Parathyroid adenoma (tissue), 2 donors: ENCODE data around the gene ASB13.

ENCODE experiments used
- H2AFZ ChIP-seq: fragments of 300-600 bp; sonication (generic); one replicate; pipeline ENCODE4 v1.7.0; 2017; ENCODE audit warnings: antibody characterized with exemption, mild to moderate bottlenecking
- H3K27ac ChIP-seq: fragments of 300-600 bp; sonication (generic); one replicate; pipeline ENCODE4 v1.7.0; 2017
- H3K27me3 ChIP-seq: fragments of 300-600 bp; sonication (generic); one replicate; pipeline ENCODE4 v1.7.0; 2017; ENCODE audit warnings: low read length; ENCODE audit not compliant: control insufficient read depth, insufficient read depth
- H3K36me3 ChIP-seq: fragments of 300-600 bp; sonication (generic); one replicate; pipeline ENCODE4 v1.7.0; 2017; ENCODE audit warnings: low read length; ENCODE audit not compliant: control insufficient read depth, insufficient read depth
- H3K4me1 ChIP-seq: fragments of 300-600 bp; sonication (generic); one replicate; pipeline ENCODE4 v1.7.0; 2017; ENCODE audit warnings: control low read depth
- H3K4me2 ChIP-seq: fragments of 300-600 bp; sonication (generic); one replicate; pipeline ENCODE4 v1.7.0; 2017; ENCODE audit warnings: low read length
- H3K4me3 ChIP-seq: fragments of 300-600 bp; sonication (generic); one replicate; pipeline ENCODE4 v1.7.0; 2017; ENCODE audit warnings: low read depth, low read length
- H3K79me2 ChIP-seq: fragments of 300-600 bp; sonication (generic); one replicate; pipeline ENCODE4 v1.7.0; 2017; ENCODE audit warnings: control low read depth
- H3K9ac ChIP-seq: fragments of 300-600 bp; sonication (generic); one replicate; pipeline ENCODE4 v1.7.0; 2017; ENCODE audit warnings: mild to moderate bottlenecking
- H3K9me3 ChIP-seq: fragments of 300-600 bp; sonication (generic); one replicate; pipeline ENCODE4 v1.7.0; 2017; ENCODE audit warnings: low read length; ENCODE audit not compliant: control insufficient read depth
- TF ChIP-seq, protein P1 (sequence below): fragments of 300-600 bp; sonication (generic); IDR thresholded peaks from one replicate; pipeline ENCODE4 v1.7.0; 2017; ENCODE audit warnings: antibody characterized with exemption, mild to moderate bottlenecking
- donor health status: primary hyperparathyroidism.

Gene ASB13

DNA sequence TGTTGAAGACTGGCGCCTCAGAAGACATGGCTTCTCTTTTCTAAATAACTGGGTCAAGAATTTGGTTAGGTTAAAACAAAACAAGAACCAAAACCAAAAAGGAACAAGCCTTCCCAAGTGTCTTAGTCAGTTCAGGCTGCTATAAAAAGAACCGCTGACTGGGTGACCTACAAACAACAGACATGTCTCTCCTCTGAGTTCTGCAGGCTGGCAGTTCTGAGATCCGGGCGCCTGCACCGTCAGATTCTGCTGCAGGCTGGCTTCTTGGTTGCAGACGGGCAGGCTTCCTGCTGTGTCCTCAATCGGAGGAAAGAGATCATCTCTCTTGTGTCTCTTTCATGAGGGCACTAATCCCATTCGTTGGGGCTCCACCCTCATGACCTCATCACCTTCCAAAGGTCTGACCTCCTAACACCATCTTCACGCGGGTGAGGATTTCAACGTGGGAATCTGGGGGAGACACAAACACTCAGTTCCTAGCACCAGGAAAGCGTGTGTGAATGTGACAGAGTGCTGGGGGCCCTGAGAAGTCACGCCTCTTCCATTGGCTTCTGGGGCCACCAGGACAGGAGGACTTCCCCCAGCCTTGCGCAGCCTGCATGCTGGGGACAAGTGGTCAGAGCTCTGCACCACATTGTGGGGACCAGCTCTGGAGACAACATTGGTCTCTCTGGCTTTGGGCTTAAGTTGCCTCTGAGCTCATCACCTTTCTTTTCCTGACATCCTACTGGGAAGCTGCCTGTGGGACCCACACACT is 63.1 kb downstream of the ASB13 start:
- H3K4me2 ChIP-seq: no peak overlapping the region
- H3K79me2 ChIP-seq: no peaks in the 10 kb centered on the region
- no peaks in the 10 kb centered on the region for H3K9me3 ChIP-seq
- H3K9ac ChIP-seq: no peak overlapping the region
- no peaks in the 10 kb centered on the region for H3K36me3 ChIP-seq
- H3K27me3 ChIP-seq: no peaks in the 10 kb centered on the region
- H3K27ac ChIP-seq: no peak overlapping the region
- TF ChIP-seq, protein P1, sequence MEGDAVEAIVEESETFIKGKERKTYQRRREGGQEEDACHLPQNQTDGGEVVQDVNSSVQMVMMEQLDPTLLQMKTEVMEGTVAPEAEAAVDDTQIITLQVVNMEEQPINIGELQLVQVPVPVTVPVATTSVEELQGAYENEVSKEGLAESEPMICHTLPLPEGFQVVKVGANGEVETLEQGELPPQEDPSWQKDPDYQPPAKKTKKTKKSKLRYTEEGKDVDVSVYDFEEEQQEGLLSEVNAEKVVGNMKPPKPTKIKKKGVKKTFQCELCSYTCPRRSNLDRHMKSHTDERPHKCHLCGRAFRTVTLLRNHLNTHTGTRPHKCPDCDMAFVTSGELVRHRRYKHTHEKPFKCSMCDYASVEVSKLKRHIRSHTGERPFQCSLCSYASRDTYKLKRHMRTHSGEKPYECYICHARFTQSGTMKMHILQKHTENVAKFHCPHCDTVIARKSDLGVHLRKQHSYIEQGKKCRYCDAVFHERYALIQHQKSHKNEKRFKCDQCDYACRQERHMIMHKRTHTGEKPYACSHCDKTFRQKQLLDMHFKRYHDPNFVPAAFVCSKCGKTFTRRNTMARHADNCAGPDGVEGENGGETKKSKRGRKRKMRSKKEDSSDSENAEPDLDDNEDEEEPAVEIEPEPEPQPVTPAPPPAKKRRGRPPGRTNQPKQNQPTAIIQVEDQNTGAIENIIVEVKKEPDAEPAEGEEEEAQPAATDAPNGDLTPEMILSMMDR: no peak
- H3K4me1 ChIP-seq: no peaks in the 10 kb centered on the region
- H3K4me3 ChIP-seq: no peak overlapping the region
- H2AFZ ChIP-seq: no peak overlapping the region

DNA sequence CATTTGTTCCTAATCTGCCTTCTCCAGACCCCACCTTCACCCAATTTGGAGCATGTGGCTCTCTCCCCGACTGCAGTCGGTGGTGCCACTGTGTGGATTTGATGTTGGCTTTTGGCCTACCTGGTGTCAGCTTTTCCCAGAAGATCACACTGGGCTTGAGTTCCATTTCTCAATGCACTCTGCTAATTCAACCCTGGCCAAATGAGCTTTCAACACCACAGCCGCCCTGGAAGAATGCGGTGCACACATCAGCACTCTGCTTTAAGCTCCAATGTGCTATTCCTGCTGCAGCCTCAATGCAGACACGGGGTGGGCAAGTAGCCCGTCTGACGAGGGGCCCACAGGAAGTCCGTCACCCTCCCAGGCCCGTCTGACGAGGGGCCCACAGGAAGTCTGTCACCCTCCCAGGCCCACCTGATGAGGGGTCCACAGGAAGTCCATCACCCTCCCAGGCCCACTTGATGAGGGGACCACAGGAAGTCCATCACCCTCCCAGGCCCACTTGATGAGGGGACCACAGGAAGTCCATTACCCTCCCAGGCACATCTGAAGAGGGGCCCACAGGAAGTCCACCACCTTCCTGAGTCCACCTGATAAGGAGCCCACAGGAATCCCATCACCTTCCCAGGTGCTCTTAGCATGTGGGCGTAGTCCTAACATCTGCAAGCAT is 64.4 kb downstream of the ASB13 start:
- no peaks in the 10 kb centered on the region for H3K4me1 ChIP-seq

DNA sequence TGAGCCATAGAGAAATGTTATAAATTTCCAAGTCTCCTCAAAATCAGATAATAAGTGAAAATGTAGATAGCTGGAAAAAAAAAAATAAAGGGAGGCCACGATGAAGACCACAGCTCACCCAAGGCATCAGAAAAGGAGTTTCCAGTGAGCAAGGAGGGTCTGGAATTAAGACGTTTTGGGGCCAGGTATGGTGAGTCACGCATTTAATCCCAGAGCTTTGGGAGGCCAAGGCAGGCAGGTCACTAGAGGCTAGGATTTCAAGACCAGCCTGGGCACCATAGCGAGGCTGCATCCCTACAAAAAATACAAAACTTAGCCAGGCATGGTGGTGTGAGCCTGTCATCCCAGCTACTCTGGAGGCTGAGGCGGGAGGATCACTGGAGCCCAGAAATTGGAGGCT is 65.5 kb downstream of the ASB13 start:
- H3K27me3 ChIP-seq: no peaks in the 10 kb centered on the region
- TF ChIP-seq, protein P1: no peak
- H2AFZ ChIP-seq: no peak overlapping the region
- no peak overlapping the region for H3K27ac ChIP-seq
- no peak overlapping the region for H3K9ac ChIP-seq
- no peaks in the 10 kb centered on the region for H3K9me3 ChIP-seq
- no peaks in the 10 kb centered on the region for H3K79me2 ChIP-seq
- H3K4me2 ChIP-seq: no peak overlapping the region
- H3K4me1 ChIP-seq: no peaks in the 10 kb centered on the region
- H3K4me3 ChIP-seq: no peak overlapping the region
- no peaks in the 10 kb centered on the region for H3K36me3 ChIP-seq

More for the DNA sequence above, 64.4 kb downstream of the ASB13 start:
- Histone ChIP-seq H3K9ac (no peak overlapping the region), H3K9me3 (no peaks in the 10 kb centered on the region), H3K4me2 (no peak overlapping the region), H3K79me2 (no peaks in the 10 kb centered on the region), H3K27me3 (no peaks in the 10 kb centered on the region), H3K4me3 (no peak overlapping the region), H3K36me3 (no peaks in the 10 kb centered on the region), H3K27ac (no peak overlapping the region), H2AFZ (no peak overlapping the region)
- TF ChIP-seq, protein P1: no peak

DNA sequence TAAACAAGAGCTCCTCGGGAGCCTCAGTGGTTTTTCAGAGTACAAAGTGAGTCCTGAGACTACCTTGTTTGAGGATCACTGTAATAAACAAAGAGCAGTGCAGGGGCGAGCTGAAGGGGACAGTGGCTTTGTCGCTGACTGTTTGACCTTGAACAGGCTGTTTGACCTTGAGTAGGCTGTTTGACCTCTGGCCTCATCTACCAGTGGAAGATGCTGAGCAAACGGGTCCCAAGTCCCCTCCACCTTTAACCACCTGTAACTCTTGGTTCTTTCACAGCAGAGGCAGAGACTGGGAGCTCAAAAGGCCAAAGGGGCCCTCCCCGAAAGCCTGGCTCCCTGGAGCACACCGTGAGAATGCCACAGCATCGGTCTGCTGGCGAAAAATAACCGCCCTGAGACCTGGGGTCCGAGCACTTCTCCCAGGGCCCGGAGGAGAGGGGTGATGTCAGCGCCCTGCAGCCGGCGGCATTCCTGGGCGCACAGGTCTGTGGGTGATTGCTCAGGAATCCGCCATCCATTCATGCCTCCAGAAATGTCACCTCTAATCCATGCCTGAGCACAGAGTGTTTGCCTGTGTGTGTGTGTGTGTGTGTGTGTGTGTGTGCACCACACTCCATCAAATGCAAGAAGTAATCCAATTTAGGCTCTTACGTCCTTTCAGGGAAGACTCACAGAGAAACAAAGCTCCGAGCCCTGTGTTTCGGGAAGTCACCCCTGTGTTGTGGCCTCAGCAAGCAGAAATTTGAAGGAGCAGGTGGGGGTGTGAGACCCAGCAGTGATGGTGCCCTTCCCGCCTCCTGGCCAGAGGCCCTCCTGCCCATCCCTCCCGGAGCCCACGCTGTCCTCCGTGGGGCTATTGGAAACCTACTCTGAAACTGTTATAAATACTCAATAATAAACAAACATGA is 66.5 kb downstream of the ASB13 start:
- H3K79me2 ChIP-seq: no peaks in the 10 kb centered on the region
- no peak overlapping the region for H3K4me3 ChIP-seq
- TF ChIP-seq, protein P1: no peak
- no peak overlapping the region for H3K27ac ChIP-seq
- H3K9me3 ChIP-seq: no peaks in the 10 kb centered on the region
- H3K4me1 ChIP-seq: no peaks in the 10 kb centered on the region
- no peaks in the 10 kb centered on the region for H3K27me3 ChIP-seq
- no peak overlapping the region for H3K9ac ChIP-seq
- no peak overlapping the region for H2AFZ ChIP-seq
- no peaks in the 10 kb centered on the region for H3K36me3 ChIP-seq
- H3K4me2 ChIP-seq: no peak overlapping the region
